ENCODE measurements around the gene MAPKAP1.

MAPKAP1 gene

DNA sequence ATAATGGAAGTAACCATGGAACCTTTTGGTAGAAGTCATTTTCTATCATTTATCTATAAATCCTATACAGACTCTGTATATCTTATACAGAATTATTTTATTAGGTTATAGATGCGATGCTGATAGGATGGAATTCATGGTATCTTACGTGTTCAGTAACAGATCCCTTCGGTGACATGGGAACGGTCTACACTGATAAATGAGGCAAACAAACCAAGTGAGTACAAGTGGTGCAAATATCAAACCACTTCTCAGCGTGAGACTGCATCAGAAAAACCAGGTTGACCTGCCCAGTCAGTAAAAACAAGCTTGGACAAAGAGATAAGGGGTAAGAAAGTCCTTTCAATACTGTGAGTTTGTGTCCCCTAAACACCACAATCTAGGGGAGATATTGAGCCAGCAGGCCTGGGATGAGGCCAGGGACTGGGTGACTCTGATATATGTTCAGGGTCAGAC, 229.9 kb downstream of the MAPKAP1 start (continued):
- TF ChIP-seq, protein P1, sequence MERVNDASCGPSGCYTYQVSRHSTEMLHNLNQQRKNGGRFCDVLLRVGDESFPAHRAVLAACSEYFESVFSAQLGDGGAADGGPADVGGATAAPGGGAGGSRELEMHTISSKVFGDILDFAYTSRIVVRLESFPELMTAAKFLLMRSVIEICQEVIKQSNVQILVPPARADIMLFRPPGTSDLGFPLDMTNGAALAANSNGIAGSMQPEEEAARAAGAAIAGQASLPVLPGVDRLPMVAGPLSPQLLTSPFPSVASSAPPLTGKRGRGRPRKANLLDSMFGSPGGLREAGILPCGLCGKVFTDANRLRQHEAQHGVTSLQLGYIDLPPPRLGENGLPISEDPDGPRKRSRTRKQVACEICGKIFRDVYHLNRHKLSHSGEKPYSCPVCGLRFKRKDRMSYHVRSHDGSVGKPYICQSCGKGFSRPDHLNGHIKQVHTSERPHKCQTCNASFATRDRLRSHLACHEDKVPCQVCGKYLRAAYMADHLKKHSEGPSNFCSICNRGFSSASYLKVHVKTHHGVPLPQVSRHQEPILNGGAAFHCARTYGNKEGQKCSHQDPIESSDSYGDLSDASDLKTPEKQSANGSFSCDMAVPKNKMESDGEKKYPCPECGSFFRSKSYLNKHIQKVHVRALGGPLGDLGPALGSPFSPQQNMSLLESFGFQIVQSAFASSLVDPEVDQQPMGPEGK (CRISPR knock-in tag; IDR thresholded peaks at IDR 0.05; ENCODE audit: borderline replicate concordance) = no peak
- TF ChIP-seq OSR1 (CRISPR knock-in tag; IDR thresholded peaks at IDR 0.05) (no peak), RARB (CRISPR knock-in tag; IDR thresholded peaks at IDR 0.05) (no peak), PPARA (CRISPR knock-in tag; IDR thresholded peaks at IDR 0.05; ENCODE audit: borderline replicate concordance) (no peak)
- TF ChIP-seq, protein P2, sequence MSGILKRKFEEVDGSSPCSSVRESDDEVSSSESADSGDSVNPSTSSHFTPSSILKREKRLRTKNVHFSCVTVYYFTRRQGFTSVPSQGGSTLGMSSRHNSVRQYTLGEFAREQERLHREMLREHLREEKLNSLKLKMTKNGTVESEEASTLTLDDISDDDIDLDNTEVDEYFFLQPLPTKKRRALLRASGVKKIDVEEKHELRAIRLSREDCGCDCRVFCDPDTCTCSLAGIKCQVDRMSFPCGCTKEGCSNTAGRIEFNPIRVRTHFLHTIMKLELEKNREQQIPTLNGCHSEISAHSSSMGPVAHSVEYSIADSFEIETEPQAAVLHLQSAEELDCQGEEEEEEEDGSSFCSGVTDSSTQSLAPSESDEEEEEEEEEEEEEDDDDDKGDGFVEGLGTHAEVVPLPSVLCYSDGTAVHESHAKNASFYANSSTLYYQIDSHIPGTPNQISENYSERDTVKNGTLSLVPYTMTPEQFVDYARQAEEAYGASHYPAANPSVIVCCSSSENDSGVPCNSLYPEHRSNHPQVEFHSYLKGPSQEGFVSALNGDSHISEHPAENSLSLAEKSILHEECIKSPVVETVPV (CRISPR knock-in tag; IDR thresholded peaks at IDR 0.05) = no peak

DNA sequence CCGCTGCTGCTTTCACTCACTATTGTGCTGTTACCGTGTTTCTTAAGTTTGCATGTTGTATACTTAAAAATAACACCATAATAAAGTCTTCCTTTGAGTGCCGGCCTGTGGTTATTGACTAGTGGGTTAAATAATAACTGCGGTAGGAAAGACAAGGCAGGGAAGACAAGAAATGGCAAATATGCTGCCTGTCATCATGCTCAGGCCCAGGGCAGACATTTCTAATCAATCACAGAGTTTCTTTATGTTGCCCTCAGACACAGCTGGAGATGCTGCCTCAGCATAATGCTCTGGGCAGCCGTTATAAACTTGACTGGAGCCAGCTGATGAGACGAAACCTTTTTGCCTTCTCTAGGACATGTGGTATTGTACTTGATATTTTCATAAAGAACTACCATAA, 230.4 kb downstream of the MAPKAP1 start:
- no peak for ATAC-seq

DNA sequence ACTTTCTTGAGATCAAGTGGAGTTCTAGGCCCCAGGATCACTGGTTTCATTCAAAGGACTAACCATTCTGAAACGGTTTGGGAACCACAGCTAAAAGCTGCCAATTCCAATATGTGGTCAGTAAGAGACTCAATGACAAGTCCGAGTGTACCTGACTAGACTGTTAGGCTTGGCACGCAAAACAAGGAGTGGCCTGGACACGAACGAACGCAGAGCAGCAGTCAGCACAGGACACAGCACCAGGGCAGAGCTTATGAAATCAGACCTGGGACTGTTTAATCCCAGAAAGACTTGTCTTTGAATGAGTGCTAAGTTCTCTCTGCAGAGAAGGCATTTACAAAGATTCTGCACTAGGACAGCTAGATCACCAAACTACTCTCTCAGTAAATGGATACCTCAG, 231.6 kb downstream of the MAPKAP1 start:
- no peak for ATAC-seq
- TF ChIP-seq ZFP3 (CRISPR knock-in tag; IDR thresholded peaks at IDR 0.05) (no peak), ZNF565 (CRISPR knock-in tag; conservative IDR thresholded peaks at IDR 0.05; ENCODE audit: low read depth) (no peak), ZFP30 (CRISPR knock-in tag; IDR thresholded peaks at IDR 0.05) (no peak), ARNTL (CRISPR knock-in tag; IDR thresholded peaks at IDR 0.05; ENCODE audit: borderline replicate concordance, low read depth) (no peak), OSR1 (CRISPR knock-in tag; IDR thresholded peaks at IDR 0.05) (no peak), ISL1 (CRISPR knock-in tag; IDR thresholded peaks at IDR 0.05) (no peak), RARB (CRISPR knock-in tag; IDR thresholded peaks at IDR 0.05) (no peak), GLIS3 (CRISPR knock-in tag; IDR thresholded peaks at IDR 0.05) (no peak), TOX (CRISPR knock-in tag; IDR thresholded peaks at IDR 0.05; ENCODE audit: borderline replicate concordance) (no peak), BACH2 (CRISPR knock-in tag; IDR thresholded peaks at IDR 0.05; ENCODE audit: borderline replicate concordance) (no peak), TSHZ2 (CRISPR knock-in tag; IDR thresholded peaks at IDR 0.05) (no peak), SNAI2 (CRISPR knock-in tag; IDR thresholded peaks at IDR 0.05) (no peak), TCF4 (CRISPR knock-in tag; IDR thresholded peaks at IDR 0.05; ENCODE audit: borderline replicate concordance) (no peak), PPARA (CRISPR knock-in tag; IDR thresholded peaks at IDR 0.05; ENCODE audit: borderline replicate concordance) (no peak)
- TF ChIP-seq, protein P2 (CRISPR knock-in tag; IDR thresholded peaks at IDR 0.05) = no peak
- TF ChIP-seq, protein P3, sequence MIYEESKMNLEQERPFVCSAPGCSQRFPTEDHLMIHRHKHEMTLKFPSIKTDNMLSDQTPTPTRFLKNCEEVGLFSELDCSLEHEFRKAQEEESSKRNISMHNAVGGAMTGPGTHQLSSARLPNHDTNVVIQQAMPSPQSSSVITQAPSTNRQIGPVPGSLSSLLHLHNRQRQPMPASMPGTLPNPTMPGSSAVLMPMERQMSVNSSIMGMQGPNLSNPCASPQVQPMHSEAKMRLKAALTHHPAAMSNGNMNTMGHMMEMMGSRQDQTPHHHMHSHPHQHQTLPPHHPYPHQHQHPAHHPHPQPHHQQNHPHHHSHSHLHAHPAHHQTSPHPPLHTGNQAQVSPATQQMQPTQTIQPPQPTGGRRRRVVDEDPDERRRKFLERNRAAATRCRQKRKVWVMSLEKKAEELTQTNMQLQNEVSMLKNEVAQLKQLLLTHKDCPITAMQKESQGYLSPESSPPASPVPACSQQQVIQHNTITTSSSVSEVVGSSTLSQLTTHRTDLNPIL (CRISPR knock-in tag; IDR thresholded peaks at IDR 0.05; ENCODE audit: low read depth) = no peak

More for the DNA sequence above, 230.4 kb downstream of the MAPKAP1 start:
- TF ChIP-seq ZFP30 (CRISPR knock-in tag; IDR thresholded peaks at IDR 0.05) (no peak), PPARA (CRISPR knock-in tag; IDR thresholded peaks at IDR 0.05; ENCODE audit: borderline replicate concordance) (no peak), OSR1 (CRISPR knock-in tag; IDR thresholded peaks at IDR 0.05) (no peak), TSHZ2 (CRISPR knock-in tag; IDR thresholded peaks at IDR 0.05) (no peak), ISL1 (CRISPR knock-in tag; IDR thresholded peaks at IDR 0.05) (no peak), RARB (CRISPR knock-in tag; IDR thresholded peaks at IDR 0.05) (no peak), ARNTL (CRISPR knock-in tag; IDR thresholded peaks at IDR 0.05; ENCODE audit: borderline replicate concordance, low read depth) (no peak)
- TF ChIP-seq, protein P2 (CRISPR knock-in tag; IDR thresholded peaks at IDR 0.05) = no peak
